Measurements from ENCODE around the gene PLEKHJ1.

PLEKHJ1 gene

GRCh38 chr19:2195361-2195760 lies 40.8 kb downstream of the PLEKHJ1 start:
- no peak for DNase-seq

GRCh38 chr19:2194513-2195078 lies 41.5 kb downstream of the PLEKHJ1 start:
- DNase-seq: no peak

- no peak for DNase-seq
These were observed 42.3 kb downstream of the PLEKHJ1 start for GRCh38 chr19:2193807-2194206.

- no peak for DNase-seq
These were observed 43.3 kb downstream of the PLEKHJ1 start for GRCh38 chr19:2192862-2193261.

DNA sequence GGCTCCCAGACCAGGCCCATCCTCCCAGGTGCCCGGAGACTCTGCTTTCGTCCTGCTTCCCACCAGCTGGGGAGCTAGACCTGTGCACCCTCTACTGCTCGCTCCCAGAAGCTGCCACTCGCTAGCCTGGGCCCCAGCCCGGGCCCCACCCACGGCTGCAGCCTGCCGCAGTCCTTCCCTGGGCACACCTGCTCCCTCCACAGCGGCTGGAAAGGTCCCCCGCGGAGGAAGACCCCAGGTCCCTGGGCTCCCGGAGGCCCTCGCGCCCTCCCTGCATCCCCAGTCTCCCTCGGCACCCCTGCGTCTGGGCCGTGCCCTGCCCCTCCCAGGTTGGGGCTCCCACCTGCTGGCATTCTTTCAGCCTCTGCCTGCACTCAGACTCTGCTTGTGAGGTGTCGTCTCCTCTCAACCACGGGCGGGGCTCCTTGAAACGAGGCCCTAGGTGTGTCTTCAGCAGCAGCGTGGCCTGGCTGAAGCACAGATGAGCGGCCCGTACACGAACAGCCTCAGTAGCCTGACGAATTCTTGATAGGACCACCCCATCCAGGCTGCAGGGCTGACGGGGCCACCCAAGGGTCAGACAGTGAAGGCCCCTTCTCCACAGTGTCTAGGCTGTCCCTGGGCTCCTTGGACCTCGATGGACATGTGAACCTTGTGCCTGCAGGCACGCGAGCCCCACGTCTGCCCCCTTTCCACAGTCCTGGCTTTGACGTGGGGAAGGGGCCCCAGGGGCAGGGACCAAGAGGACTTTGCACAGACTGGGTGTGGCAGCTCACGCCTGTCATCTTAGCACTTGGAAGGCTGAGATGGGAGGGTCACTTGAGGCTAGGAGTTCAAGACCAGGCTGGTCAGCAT lies 44.4 kb downstream of the PLEKHJ1 start:
- no peak for DNase-seq

DNA sequence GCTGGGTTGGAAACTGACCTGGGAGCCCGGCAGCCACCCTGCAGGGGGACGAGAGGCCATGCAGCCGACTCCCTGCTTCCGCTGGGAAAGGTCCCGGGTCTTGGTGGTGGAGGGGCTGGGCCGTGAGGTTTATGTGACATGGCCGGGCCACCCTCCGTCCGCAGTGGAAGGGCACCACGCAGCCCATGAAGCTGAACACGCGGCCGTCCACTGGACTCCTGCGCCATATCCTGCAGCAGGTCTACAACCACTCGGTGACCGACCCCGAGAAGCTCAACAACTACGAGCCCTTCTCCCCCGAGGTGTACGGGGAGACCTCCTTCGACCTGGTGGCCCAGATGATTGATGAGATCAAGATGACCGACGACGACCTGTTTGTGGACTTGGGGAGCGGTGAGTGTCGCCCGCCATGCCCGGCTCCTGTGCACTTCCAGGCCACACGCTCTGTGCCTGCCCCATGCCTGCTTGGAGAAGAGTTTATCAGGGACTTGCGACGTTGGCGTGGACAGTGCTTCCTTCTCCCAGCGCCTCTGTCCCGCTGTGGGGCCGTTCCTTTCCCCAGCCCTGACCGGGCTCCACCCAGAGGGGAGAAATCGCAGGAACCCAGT lies 45.2 kb downstream of the PLEKHJ1 start:
- DNase-seq: no peak

- DNase-seq: no peak
These were observed 46.2 kb downstream of the PLEKHJ1 start for GRCh38 chr19:2189880-2190279.

- DNase-seq: no peak
These were observed 47.3 kb downstream of the PLEKHJ1 start for GRCh38 chr19:2188708-2189385.

DNA sequence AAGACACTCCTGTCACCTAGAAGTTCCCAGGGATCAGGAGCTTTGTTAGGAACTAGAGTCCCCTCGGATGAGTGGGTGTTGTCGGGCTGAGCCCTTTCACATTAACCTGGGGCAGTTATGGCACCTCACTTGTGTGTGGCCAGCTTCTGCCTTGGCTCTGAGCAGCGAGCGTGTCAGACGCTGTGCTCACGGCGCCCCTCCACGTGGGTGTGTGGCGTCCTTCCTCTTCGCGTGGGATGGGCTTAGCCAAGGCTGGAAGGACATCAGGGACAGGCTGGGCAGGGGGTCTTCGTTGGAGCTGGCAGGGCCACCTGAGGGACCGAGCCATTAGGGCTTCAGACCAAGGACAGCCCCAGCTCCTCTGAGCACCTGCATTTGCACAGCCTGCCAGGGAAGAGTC lies 49.0 kb downstream of the PLEKHJ1 start:
- DNase-seq: no peak

- no peak for DNase-seq
These were observed 49.9 kb downstream of the PLEKHJ1 start for GRCh38 chr19:2186071-2186846.

DNA sequence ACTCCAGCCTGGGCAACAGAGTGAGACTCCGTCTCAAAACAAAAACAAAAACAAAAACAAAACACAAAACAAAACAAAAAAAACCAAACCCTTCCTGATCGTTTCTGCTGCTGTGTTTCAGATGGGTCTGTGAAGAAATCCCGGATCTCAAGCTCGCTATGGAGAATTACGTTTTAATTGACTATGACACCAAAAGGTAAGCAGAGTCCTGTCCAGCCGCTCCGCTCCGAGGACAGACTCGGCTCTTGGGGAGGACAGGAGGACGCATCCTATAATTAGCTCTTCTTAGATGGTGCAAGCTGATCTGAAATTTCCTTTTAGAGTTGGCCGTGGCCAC lies 50.4 kb downstream of the PLEKHJ1 start:
- DNase-seq: no peak

GRCh38 chr19:2184422-2184975 lies 51.6 kb downstream of the PLEKHJ1 start:
- DNase-seq: no peak
